Measurements from ENCODE around the gene CNTN1. TPM values are rescaled to one million over a fixed set of nuclear protein-coding genes. Genes with fewer than 3 reads are reported as not detected.

Gene CNTN1
- total RNA-seq, 1 experiment from 2014 or later: 3.0 TPM

DNA sequence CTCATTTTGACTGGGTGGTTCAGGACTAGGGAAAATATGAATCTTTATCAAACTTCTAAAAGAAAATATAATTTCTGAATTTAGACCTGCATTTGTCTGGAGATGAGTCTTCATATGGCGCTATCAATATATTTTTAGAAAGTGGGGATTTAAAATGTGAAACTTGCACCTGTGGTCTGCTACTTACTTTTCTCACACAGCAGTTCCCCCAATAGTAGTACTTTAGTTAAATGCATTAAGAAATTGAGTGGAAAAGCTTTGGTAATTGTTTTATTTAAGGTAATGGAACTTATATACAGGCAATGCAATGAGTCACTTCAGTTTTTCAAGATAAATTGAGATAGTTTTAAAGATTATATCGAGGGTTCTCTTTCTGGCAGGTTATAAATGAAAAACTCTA, 91.9 kb downstream of the CNTN1 start:
- H3K4me3 ChIP-seq (replicated peaks in 1 of 2; ENCODE audit: low read depth in 1 of 2, low read length in 2 of 2): no peak overlapping the region
- no peaks in the 10 kb centered on the region for H3K36me3 ChIP-seq (ENCODE audit: control insufficient read depth in 1 of 2, insufficient read depth in 2 of 2, low read length in 2 of 2)
- ChIA-PET RAD21 (ENCODE audit: low non-redundant PET in 1 of 2, low total read pairs in 2 of 2, uncharacterized antibody in 2 of 2, unreplicated experiment in 2 of 2) (no interaction called here), POLR2A (no interaction called here), CTCF (no interaction called here)
- H4K20me1 ChIP-seq (ENCODE audit: insufficient read depth): no peaks in the 10 kb centered on the region
- H3K79me2 ChIP-seq (ENCODE audit: insufficient read depth, low read length): no peaks in the 10 kb centered on the region
- H3K4me1 ChIP-seq (ENCODE audit: control insufficient read depth in 1 of 2, insufficient read depth in 2 of 2, low read length in 2 of 2): no peaks in the 10 kb centered on the region
- intact Hi-C loops (cut with micrococcal nuclease): no loop called here
- H3K9me2 ChIP-seq (ENCODE audit: insufficient read depth): no peaks in the 10 kb centered on the region
- ATAC-seq: no peak
- no peak for DNase-seq (ENCODE audit: low read depth, low spot score)
- no peak overlapping the region for H2AFZ ChIP-seq (ENCODE audit: low read depth, low read length, poor library complexity, severe bottlenecking)
- no peak overlapping the region for H3K9ac ChIP-seq (ENCODE audit: low read length)
- H3K9me3 ChIP-seq (ENCODE audit: control insufficient read depth in 1 of 2, insufficient read depth in 1 of 2, low read depth in 1 of 2, low read length in 2 of 2): no peaks in the 10 kb centered on the region
- no peak overlapping the region for H3K27ac ChIP-seq (ENCODE audit: low read depth, low read length)
- no peaks in the 10 kb centered on the region for H3K27me3 ChIP-seq (ENCODE audit: insufficient read depth, low read length)
- H3K4me2 ChIP-seq (ENCODE audit: low read length): no peak overlapping the region
- no TSS peak for BruUV-seq (replicated peaks)
- TF ChIP-seq RAD21 (IDR thresholded peaks at IDR 0.05; ENCODE audit: low read depth): no peak
- TF ChIP-seq YY1 (IDR thresholded peaks at IDR 0.05; ENCODE audit: extremely low read depth, insufficient replicate concordance, low read depth, low read length): no peak
- TF ChIP-seq CTCF (IDR thresholded peaks at IDR 0.05 in 2 of 3, conservative IDR thresholded peaks at IDR 0.05 in 1 of 3; ENCODE audit: borderline replicate concordance in 1 of 3, insufficient read depth in 1 of 3, low read depth in 2 of 3, low read length in 2 of 3): no peak
- no peak for TF ChIP-seq EZH2phosphoT487 (IDR thresholded peaks at IDR 0.05; ENCODE audit: borderline replicate concordance)
- no peak for TF ChIP-seq POLR2AphosphoS5 (IDR thresholded peaks at IDR 0.05; ENCODE audit: low read depth, low read length)
- TF ChIP-seq, protein P1, sequence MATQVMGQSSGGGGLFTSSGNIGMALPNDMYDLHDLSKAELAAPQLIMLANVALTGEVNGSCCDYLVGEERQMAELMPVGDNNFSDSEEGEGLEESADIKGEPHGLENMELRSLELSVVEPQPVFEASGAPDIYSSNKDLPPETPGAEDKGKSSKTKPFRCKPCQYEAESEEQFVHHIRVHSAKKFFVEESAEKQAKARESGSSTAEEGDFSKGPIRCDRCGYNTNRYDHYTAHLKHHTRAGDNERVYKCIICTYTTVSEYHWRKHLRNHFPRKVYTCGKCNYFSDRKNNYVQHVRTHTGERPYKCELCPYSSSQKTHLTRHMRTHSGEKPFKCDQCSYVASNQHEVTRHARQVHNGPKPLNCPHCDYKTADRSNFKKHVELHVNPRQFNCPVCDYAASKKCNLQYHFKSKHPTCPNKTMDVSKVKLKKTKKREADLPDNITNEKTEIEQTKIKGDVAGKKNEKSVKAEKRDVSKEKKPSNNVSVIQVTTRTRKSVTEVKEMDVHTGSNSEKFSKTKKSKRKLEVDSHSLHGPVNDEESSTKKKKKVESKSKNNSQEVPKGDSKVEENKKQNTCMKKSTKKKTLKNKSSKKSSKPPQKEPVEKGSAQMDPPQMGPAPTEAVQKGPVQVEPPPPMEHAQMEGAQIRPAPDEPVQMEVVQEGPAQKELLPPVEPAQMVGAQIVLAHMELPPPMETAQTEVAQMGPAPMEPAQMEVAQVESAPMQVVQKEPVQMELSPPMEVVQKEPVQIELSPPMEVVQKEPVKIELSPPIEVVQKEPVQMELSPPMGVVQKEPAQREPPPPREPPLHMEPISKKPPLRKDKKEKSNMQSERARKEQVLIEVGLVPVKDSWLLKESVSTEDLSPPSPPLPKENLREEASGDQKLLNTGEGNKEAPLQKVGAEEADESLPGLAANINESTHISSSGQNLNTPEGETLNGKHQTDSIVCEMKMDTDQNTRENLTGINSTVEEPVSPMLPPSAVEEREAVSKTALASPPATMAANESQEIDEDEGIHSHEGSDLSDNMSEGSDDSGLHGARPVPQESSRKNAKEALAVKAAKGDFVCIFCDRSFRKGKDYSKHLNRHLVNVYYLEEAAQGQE (IDR thresholded peaks at IDR 0.05; ENCODE audit: low read depth): no peak
- no peak for TF ChIP-seq ZNF274 (IDR thresholded peaks at IDR 0.05; ENCODE audit: low read depth, low read length)
- no peak for TF ChIP-seq EZH2 (IDR thresholded peaks at IDR 0.05)
- TF ChIP-seq, protein P2, sequence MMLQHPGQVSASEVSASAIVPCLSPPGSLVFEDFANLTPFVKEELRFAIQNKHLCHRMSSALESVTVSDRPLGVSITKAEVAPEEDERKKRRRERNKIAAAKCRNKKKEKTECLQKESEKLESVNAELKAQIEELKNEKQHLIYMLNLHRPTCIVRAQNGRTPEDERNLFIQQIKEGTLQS (IDR thresholded peaks at IDR 0.05): no peak
- TF ChIP-seq, protein P3, sequence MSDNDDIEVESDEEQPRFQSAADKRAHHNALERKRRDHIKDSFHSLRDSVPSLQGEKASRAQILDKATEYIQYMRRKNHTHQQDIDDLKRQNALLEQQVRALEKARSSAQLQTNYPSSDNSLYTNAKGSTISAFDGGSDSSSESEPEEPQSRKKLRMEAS (IDR thresholded peaks at IDR 0.05): no peak
- no peak for TF ChIP-seq ZFX (IDR thresholded peaks at IDR 0.05)
- TF ChIP-seq SIN3A (IDR thresholded peaks at IDR 0.05; ENCODE audit: low read depth): no peak
- no peak for TF ChIP-seq EGR1 (IDR thresholded peaks at IDR 0.05; ENCODE audit: low read depth)
- TF ChIP-seq ZBTB33 (IDR thresholded peaks at IDR 0.05; ENCODE audit: extremely low read depth, insufficient replicate concordance, low read length): no peak
- TF ChIP-seq CEBPB (IDR thresholded peaks at IDR 0.05; ENCODE audit: low read depth): no peak
- no peak for TF ChIP-seq ELF1 (IDR thresholded peaks at IDR 0.05; ENCODE audit: borderline replicate concordance, low read depth)
- no peak for TF ChIP-seq FOSL1 (IDR thresholded peaks at IDR 0.05; ENCODE audit: low read depth)

All from HCT116 (cell line).